Body of pancreas (tissue), 4 donors: ENCODE data around the gene PMIS2.

Experiments used
- CTCF ChIP-seq, 7 experiments: fragments of 450-650 bp in 4 of 7; fragments of 200-600 bp in 3 of 7; sonication (generic) in 3 of 7; IDR thresholded peaks; one replicate each; pipeline ENCODE4 v1.5.1; 2016 to 2019; ENCODE audit warnings: antibody characterized with exemption in 7 of 7
- POLR2A ChIP-seq, 3 donors: fragments of 450-650 bp; IDR thresholded peaks; one replicate each; pipeline ENCODE4 v1.6.1; 2016; ENCODE audit warnings: antibody characterized with exemption in 3 of 3, mild to moderate bottlenecking in 2 of 3

- TF ChIP-seq CTCF (IDR thresholded peaks at IDR 0.05) (no peak), POLR2A (IDR thresholded peaks at IDR 0.05) (no peak)
Observed at GRCh38 chr19:35601971-35602370, 16.0 kb downstream of the PMIS2 start.
